Lung (tissue), 12 donors: Measurements from ENCODE around the gene TGFBR1. TPM values are rescaled to one million over a fixed set of nuclear protein-coding genes. Genes with fewer than 3 reads are reported as not detected.
A peak's percentile ranks its signal among the peaks of the same experiment; 100 is the strongest.

Experiments used
- ATAC-seq: fragments of 200-7000 bp; cut with Tn5 transposase; one replicate; pipeline ENCODE4 v1.9.1; 2020; ENCODE audit warnings: moderate number of reproducible peaks; ENCODE audit not compliant: insufficient read depth, low FRiP score
- DNase-seq, 3 donors: peaks; one replicate each; pipeline ENCODE4 v3.0.0-alpha.2; 2013 to 2017
- H3K27ac ChIP-seq, 2 donors: one replicate each; pipeline ENCODE4 v1.5.1; 2013; ENCODE audit warnings: mild to moderate bottlenecking in 2 of 2, moderate library complexity in 2 of 2, control low read depth in 1 of 2, inconsistent platforms in 1 of 2, low read depth in 1 of 2, low read length in 1 of 2
- H3K27me3 ChIP-seq, 3 donors: one replicate each; pipeline ENCODE4 v1.5.1; 2013; ENCODE audit warnings: low read length in 2 of 3; ENCODE audit not compliant: control insufficient read depth in 3 of 3, insufficient read depth in 3 of 3
- H3K36me3 ChIP-seq, 4 donors: one replicate each; pipeline ENCODE4 v1.5.1; 2013; ENCODE audit warnings: low read length in 4 of 4, mild to moderate bottlenecking in 1 of 4, moderate library complexity in 1 of 4; ENCODE audit not compliant: control insufficient read depth in 4 of 4, insufficient read depth in 4 of 4
- H3K4me1 ChIP-seq, 5 donors: one replicate each; pipeline ENCODE4 v1.5.1; 2013; ENCODE audit warnings: low read length in 5 of 5, mild to moderate bottlenecking in 2 of 5, moderate library complexity in 1 of 5; ENCODE audit not compliant: control insufficient read depth in 5 of 5, insufficient read depth in 5 of 5
- H3K4me3 ChIP-seq: one replicate; pipeline ENCODE4 v1.5.1; 2013; ENCODE audit warnings: mild to moderate bottlenecking, control low read depth, moderate library complexity
- H3K9ac ChIP-seq, 2 donors: one replicate each; pipeline ENCODE4 v1.5.1; 2013; ENCODE audit warnings: low read length in 2 of 2, control low read depth in 1 of 2; ENCODE audit not compliant: insufficient read depth in 1 of 2
- H3K9me3 ChIP-seq, 4 donors: one replicate each; pipeline ENCODE4 v1.5.1; 2013; ENCODE audit warnings: low read length in 3 of 4, mild to moderate bottlenecking in 1 of 4, moderate library complexity in 1 of 4; ENCODE audit not compliant: control insufficient read depth in 4 of 4, insufficient read depth in 3 of 4
- CTCF ChIP-seq: IDR thresholded peaks from 2 replicates; pipeline ENCODE4 v1.5.1; 2012; ENCODE audit warnings: mild to moderate bottlenecking; ENCODE audit errors: control extremely low read depth, extremely low read depth
- WGBS, 2 donors: extraction: QIAGEN DNeasy Blood & Tissue Kit; methylation state at CpG; one replicate each; pipeline ENCODE4 v1.1.7; 2013; 5-methylcytosine and 5-hydroxymethylcytosine counted together
- polyA plus RNA-seq, 2 donors: library from polyadenylated mRNA; stranded (reverse); fragments of 200-250 nt; gene quantifications; one replicate each; pipeline ENCODE4 v1.2.1, GENCODE V29; 2013
- total RNA-seq, 2 donors: library from RNA; depleted of rRNA in 1 of 2; stranded (reverse); fragments of >200 nt in 1 of 2; gene quantifications; one replicate each; pipeline ENCODE4 v1.2.1, GENCODE V29; 2014 to 2021
- donor health status: control.
- donor health status: control.
- donor health status: Bipolar disorder and iron deficiency.
- donor health status: healthy.
- donor health status: DM: yes; HTN: yes; CAD: no.

The TGFBR1 gene
- total and polyA plus RNA-seq, 4 donors = 14.2 to 73.2 (median 28.9) TPM

- H3K27ac ChIP-seq = no peak overlapping the region
- peaks cover 0 to 2% (median 0%) of the 10 kb centered on the region in 3 donors for H3K27me3 ChIP-seq
- ATAC-seq (no peak), DNase-seq (no peak)
- no peaks in the 10 kb centered on the region for H3K9me3 ChIP-seq
- H3K4me1 ChIP-seq = no peaks in the 10 kb centered on the region
- H3K9ac ChIP-seq = no peak overlapping the region
- no peak for TF ChIP-seq CTCF
- WGBS, 2 donors = 88 to 89% methylated on average over 2 of the region's 2 CpGs
- H3K4me3 ChIP-seq = no peak overlapping the region
- no peaks in the 10 kb centered on the region for H3K36me3 ChIP-seq
Observed at GRCh38 chr9:99169086-99169485, 64.2 kb downstream of the TGFBR1 start.

GRCh38 chr9:99169982-99170761 lies 65.3 kb downstream of the TGFBR1 start:
- no peak for DNase-seq
- ATAC-seq = no peak
- Histone ChIP-seq H3K4me3 (no peak overlapping the region), H3K9me3 (no peaks in the 10 kb centered on the region), H3K27me3 (peaks cover 0 to 2% (median 0%) of the 10 kb centered on the region in 3 donors), H3K27ac (no peak overlapping the region), H3K36me3 (no peaks in the 10 kb centered on the region), H3K9ac (peak overlapping the region in 1 of 2 donors; percentile 7), H3K4me1 (no peaks in the 10 kb centered on the region)
- 59 to 64% methylated on average over 10 of the region's 10 CpGs for WGBS, 2 donors
- TF ChIP-seq CTCF = no peak

- WGBS, 2 donors = 87% methylated on average over 15 of the region's 15 CpGs
- H3K27me3 ChIP-seq = peaks cover 0 to 2% (median 0%) of the 10 kb centered on the region in 3 donors
- H3K27ac ChIP-seq = no peak overlapping the region
- no peaks in the 10 kb centered on the region for H3K9me3 ChIP-seq
- no peaks in the 10 kb centered on the region for H3K4me1 ChIP-seq
- H3K36me3 ChIP-seq = no peaks in the 10 kb centered on the region
- no peak overlapping the region for H3K9ac ChIP-seq
- H3K4me3 ChIP-seq = no peak overlapping the region
- TF ChIP-seq CTCF = no peak
- DNase-seq (no peak), ATAC-seq (no peak)
Observed at GRCh38 chr9:99171225-99172123, 66.6 kb downstream of the TGFBR1 start.
